NCI-H524 treated with DMSO at 0.1 percent for 48 hours (cell line): ENCODE data around the gene SLC4A5.
"Not testable (repeated sequence)": the region's sequence is repeated elsewhere in the genome, so short reads cannot be mapped to it uniquely, and the experiment has no call there.

Experiments
- DNase-seq: peaks from one replicate; lab custom pipeline; 2025; lab: John Stamatoyannopoulos, UW

SLC4A5 gene

DNA sequence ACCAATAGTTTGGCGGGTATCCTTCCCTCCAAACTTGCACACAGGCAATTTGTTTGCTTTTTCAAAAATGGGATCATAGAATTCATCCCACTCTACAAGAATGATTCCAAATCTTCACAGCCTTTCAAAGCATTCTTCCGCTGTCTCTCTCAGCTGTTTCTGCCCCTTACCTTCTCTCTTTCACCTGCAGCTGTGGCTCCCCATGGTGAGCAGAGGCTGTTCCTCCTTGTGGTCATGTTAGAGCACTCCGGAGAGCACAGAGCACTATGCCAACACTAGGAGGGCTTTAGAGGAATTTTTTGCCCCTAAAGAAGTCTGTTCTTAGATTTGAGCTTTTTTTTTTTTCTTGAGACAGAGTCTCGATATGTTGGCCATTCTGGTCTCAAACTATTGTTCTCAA lies 114.4 kb downstream of the SLC4A5 start:
- no peak for DNase-seq

DNA sequence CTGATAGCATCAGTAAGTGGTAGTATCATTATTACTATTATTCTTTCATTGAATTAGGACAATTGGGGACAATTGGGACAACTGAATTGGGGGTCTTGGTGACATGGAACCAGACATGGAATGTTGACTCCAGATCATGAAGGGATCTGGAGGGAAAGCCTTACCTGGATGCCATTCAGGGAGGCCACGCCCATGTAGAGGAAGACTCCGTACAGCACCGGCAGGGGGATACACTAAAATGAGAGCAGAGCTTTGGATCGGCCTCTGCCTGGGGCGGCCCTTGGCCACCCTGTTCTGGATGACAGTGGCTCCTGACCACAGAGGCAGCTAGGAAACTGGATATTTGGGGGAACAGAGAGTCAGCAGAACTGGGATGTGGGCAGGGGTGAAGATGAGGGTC lies 115.6 kb downstream of the SLC4A5 start:
- DNase-seq = no peak

DNA sequence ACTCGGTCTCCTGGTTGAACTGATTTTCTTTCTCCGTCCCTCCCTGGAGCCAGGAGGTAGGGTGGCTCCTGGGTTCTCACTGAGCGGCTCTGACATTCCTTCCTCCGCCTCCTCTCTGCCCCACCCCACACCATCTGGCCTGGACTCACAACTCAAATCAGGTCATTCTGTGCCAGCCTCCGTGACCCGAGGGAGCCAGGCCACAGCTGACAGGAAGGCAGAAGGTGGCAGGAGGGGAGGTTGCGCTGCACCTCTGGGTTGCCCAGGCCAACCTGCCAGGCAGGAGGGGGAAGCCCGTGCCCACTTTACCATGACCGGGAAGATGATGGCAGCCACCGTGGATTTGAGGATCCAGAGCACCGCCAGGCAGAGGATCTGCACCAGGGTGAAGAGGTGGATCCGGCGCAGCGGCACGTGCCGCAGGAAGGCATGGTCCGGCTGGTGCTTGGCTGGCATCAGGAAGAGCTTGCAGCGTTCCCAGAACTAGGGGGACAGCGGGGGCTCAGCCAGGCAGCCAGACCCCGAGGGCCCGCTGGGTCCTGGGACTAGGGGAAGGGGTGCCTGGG lies 116.5 kb downstream of the SLC4A5 start:
- DNase-seq = no peak

DNA sequence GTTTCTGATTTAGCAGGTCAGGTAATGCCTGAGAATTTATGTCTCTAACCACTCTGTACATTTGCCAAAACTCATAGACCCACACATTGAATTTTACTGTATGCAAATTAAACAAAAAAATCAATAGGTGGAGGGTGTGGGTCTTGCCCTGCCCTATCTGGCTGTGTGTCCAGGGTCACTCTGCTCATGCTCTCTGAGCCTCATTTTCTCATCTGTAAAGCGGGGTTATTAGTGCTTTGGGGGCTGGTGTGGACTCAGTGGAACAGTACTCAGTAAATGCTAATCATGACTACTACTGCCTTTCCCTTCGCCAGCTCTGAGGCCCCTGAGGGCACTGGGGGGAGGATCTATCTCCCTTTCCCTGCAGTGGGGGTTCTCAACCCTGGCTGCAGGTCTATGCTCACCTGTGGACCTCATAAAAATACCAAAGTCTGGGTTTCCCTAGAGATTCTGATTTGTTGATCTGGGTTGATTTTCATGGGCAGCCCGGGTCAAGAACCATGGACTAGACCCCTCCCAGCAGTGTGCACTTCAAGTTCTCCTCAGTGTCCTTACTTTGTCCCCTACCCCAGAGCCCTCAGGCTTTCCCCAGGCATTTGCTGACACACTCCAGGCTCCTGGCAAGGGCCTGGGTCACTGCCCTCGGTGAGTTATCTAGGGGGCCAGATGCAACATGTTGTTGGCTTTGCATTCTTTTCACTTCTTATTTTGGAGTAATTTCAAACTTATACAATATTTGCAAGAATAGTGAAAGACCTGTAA lies 117.3 kb downstream of the SLC4A5 start:
- DNase-seq = no peak

- no peak for DNase-seq
Measured at GRCh38 chr2:74223941-74224770, 119.1 kb downstream of the SLC4A5 start.

GRCh38 chr2:74222300-74222650 lies 120.9 kb downstream of the SLC4A5 start:
- DNase-seq = no peak

DNA sequence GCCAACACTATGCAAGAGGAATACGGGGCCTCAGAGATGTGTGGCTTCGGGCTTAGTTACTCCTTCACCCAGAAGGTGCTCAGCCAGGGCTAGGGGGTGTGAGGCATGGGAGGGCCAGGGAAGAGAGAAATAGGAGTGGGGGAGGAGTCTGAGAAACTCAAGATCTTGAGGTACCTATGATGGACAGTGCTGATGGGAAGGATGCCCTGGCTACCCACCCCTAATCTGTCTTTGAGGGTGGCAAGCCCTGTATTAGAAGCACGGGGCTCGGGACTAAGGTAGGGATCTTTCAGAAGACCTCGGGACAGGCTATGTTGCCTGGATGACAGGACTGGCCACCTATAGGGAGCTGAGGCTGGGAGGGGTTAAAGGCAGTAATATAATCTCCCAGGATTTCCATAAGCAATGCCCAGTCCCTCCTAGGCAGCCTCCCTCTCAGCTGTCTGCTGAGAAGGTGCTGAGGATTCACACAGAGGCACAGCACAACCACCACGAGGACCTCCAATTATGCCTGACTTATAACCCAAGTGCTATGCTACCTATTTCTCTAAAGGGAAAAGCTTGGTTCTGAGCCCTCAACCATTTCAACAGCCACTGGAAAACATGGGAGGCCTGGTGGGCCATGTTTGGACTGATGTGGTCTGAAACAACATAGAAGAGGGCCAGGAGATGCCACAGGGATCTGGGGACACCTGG lies 121.5 kb downstream of the SLC4A5 start:
- no peak for DNase-seq

DNA sequence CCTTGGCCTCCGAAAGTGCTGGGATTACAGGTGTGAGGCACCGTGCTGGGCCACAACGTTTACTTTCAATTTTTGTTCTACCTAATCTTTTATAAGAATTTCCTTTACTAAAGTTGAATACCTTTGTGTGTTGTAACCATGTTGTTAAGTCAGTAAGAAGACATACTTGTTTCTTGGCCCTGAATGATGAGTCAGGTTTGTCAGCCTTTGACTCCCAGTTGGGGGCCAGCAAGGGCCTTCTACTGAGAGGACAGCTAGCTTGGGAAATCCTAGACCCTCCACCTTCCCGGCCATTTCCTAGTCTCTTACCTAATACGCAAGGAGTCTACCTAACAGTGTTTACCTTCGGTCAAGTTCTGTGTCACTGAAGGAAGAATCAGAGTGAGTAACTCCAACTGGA lies 122.1 kb downstream of the SLC4A5 start:
- DNase-seq = no peak

DNA sequence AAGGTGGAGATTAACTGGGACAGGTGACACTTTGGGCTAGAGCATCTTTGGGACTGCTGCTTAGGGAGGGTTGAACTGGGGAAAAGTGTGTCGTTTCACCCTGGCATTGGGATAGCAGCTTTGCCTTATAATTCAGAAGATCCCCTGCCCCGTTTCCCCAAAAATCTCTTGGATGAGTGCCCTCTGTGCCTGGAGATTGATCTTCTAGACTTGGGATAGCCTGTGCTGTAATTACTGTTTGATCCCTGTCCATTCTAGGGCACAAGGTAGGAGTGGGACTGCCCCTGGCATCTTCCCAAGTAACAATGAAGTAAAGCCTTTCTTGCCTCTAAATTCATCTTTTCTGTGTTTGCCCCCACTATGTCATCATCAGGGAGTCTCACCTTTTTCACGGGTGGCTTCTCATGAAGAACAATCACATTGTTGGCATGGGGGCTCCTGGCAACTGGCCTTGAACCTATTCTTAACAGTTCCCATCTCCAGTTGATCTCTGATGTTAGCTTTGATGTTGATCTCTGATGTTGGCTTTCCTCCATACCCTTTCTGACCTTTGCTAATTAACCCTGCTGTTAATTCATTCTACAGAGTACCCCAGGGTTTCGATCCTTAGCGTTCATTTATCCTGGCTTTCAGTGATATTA lies 123.2 kb downstream of the SLC4A5 start:
- no peak for DNase-seq

GRCh38 chr2:74216642-74217041 lies 126.6 kb downstream of the SLC4A5 start:
- DNase-seq = no peak

- not testable (repeated sequence) for DNase-seq
Measured at GRCh38 chr2:74215771-74216170, 127.4 kb downstream of the SLC4A5 start.

DNA sequence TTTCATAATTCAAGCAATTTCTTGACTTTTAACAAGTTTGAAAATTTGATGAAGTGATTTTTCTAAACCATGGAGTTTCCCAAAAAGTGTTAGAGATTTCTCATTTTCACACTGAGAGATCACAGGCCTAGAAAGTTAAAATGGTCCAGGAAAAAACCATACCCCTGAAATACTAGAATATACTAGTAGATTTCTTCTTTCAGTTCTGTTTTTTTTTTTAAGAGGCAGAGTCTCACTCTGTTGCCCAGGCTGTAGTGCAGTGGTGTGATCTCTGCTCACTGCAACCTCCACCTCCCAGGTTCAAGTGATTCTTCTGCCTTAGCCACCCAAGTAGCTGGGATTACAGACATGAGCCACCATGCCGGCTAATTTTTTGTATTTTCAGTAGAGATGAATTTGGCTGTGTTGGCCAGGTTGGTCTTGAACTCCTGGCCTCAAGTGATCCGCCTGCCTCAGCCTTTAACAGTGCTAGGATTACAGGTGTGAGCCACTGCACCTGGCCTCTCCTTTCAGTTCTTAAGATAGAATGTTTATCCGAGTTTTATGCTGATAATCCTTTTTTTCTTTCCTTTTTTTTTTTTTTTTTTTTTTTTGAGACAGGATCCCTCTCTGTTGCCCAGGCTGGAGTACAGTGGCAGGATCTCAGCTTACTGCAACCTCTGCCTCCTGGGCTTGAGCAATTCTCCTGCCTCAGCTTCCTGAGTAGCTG lies 130.4 kb downstream of the SLC4A5 start:
- no peak for DNase-seq

DNA sequence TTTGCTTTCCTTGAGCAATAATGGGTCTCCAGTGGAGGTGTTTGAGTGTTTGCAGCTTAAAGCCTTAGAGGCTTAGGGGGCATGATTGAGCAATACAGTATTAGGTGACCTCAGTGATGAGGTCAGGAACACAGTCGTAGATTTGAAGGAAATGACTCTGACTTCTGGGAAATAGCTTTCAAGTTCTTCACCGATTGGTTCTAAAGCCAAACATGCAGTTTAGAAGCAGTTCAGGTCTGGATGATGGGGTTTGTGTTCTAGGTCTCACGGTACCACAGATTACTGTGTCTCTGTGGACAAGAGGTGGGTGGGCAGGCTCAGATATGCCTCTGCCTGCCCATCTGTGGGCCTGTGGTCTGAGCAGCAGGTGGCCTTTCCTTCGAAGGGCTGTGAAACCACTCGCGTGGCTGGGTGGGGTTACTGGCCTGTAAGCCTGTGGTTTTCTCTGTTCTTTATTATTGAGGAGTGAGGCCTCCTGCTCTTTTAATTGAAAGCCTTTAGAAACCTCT lies 137.0 kb downstream of the SLC4A5 start:
- DNase-seq = no peak

DNA sequence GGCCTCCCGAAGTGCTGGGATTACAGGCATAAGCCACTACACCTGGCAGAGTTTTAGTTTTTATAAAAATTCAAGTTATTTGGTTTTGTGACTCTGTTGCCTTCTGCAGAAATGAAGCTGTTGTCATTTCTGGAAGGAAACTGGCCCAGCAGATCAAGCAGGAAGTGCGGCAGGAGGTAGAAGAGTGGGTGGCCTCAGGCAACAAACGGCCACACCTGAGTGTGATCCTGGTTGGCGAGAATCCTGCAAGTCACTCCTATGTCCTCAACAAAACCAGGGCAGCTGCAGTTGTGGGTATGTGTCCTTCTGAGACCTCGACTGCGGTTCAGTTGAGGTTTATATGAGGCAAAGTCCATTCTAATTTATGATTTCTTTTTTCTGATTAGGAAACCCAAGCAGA lies 137.6 kb downstream of the SLC4A5 start:
- no peak for DNase-seq

GRCh38 chr2:74205113-74205512 lies 138.1 kb downstream of the SLC4A5 start:
- no peak for DNase-seq

DNA sequence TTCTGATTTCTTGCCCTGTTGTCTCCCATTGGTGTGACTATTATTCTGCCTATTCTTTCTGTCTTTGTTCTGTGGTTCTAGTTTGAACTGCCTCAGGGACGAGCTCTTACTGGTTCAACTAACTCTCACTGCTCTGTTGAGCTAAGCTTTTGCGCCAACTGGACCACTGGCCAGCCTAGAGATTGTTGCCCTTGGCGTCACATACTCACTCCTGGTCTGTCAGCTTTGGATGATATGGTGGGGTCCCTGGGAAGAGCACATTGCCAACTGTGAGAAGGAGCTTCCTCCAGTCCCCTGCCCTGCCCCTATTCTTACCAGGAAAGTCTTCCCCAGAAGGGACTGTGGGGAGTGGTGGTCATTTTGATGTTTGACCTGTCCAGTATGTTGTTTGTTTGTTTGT lies 138.8 kb downstream of the SLC4A5 start:
- DNase-seq = no peak

DNA sequence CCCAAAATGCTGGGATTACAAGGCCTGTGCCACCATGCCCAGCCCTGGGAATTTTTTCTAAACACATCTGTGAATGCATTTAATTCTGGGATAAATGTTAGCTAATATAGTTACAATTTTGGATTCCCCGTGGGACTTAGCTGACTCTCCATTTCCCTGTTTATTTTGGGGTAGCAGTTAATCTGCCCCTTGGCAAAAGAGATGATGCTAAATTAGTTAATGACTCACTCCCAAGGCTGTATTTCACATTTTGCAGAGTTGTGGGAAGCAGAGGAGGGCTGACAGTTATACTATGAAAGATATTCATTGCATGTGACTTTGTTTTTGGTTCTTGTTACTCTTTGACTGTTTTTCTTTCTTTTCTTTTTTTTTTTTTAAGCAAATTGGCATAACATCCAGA lies 141.6 kb downstream of the SLC4A5 start:
- DNase-seq = no peak

DNA sequence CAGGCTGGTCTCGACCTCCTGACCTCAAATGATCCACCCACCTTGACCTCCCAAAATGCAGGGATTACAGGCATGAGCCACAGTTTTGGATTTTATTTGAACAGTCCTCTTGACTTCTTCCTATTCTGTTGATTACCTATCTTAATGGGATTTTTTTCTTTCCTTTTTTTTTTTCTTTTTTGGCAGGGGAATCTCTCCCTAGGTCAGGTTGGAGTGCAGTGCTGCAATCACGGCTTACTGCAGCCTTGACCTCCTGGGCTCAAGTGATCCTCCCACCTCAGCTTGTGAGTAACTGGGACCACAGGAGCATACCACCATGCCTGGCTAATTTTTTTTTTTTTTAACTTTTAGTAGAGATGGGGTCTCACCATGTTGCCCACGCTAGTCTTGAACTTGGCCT lies 142.0 kb downstream of the SLC4A5 start:
- no peak for DNase-seq

DNA sequence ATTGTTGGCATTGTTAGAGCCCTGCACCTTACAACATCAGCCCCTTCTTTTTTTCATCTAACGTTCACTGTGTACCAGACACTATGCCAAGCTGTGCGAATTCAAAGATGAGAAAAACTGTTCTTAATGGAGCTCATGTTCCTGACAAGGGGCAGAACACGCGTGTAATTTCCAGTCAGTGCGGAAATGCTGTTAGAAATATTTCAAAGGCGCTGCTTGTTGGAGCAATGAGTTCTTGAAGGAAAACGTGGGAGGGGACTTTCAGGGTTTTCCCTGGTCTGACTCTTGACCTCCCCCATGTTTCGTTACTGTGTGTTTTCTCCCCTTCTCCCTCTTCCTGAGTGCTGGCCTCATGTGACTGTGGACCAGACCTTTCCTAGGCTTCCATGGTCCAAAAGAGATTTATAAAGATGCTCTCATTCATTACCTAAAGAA lies 143.3 kb downstream of the SLC4A5 start:
- DNase-seq = no peak

GRCh38 chr2:74199275-74199701 lies 143.9 kb downstream of the SLC4A5 start:
- DNase-seq = no peak
